Measurements from ENCODE around the gene TAF4B.
"Not testable (repeated sequence)": the region's sequence is repeated elsewhere in the genome, so short reads cannot be mapped to it uniquely, and the experiment has no call there.

TAF4B gene

DNA sequence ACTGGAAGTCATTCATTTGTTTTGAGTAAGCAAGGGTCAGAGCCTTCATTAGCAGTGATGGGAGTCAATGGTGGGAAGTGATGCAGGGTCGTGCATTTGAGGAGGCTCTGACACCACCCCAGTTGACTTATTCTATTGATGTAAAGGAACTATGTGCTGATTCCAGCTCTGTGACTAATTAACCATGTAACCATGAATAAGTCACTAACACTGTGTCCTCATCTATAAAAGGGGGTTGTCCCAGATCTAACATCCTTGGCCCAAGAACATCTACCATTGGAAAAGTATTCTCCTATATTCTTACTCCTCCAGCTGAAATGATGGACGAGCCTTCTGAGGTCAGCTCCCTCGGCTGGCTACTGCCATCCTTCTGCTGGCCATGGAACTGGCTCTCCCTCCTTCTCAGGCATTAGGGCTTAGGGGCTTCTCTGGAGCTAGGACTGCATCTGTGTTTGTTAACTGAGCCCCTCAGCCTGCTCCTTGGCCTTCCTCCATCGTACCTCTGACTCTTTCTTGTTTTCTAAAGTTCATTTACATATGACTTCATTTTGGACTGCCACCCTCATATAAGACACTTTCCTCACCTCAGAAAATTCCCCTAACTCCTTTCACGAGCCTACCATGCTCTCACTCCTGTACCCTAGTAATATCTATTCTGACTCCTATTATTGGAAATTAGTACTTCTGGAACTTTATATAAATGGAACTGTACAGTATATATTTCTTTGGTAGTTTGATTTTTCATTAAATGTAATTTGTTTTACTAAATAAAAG is 206.6 kb downstream of the TAF4B start:
- DNase-seq: no peak

DNA sequence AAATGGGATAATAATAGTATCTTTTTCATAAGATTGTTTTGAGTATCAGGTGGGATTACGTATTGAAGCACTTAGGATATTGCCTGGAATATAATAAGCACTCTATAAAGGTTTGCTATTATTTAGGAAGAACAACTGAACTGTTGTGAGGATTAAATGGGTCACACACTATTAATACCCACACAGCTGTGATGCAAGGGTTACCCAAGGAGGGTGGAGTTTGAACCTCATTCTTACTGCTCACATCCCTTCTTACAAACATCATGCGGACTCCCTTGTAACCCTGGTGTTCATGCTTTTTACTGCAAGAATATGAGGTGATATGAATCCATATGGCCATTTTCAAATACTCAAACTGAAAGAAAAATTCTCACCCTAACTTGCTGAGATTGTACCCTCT is 208.6 kb downstream of the TAF4B start:
- no peak for DNase-seq

- no peak for DNase-seq
Observed at GRCh38 chr18:26435415-26436095, 209.3 kb downstream of the TAF4B start.

- no peak for DNase-seq
Observed at GRCh38 chr18:26436176-26437051, 210.2 kb downstream of the TAF4B start.

GRCh38 chr18:26437634-26438033 is 211.4 kb downstream of the TAF4B start:
- DNase-seq: not testable (repeated sequence)

DNA sequence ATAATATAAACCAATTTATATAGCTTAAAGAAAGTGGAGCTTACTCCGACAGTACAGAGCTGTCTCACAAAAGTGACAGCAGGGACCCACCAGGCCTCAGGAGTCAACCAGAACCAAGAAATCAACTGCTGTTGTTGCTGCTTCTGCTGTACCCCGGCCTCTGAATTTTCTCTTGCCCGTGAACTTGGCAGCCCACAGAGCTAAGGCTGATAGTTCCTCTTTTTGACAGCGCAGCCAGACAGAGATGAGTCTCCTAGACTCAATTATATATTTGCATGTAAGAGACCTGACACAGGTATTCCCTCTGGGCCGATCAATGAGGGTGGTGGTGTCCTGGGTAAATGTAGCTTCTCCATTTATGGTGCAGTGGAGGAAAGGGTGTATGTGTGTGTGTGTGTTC is 212.7 kb downstream of the TAF4B start:
- DNase-seq: no peak

GRCh38 chr18:26439537-26439936 is 213.3 kb downstream of the TAF4B start:
- no peak for DNase-seq

GRCh38 chr18:26440644-26441043 is 214.4 kb downstream of the TAF4B start:
- no peak for DNase-seq

Measured in activated CD4-positive, alpha-beta T cell treated with anti-CD3 and anti-CD28 coated beads, Interleukin-2, amount 50 U/mL, for 16 hours (primary cell).